ENCODE measurements around the gene OR52B6. TPM values are rescaled to one million over a fixed set of nuclear protein-coding genes. Genes with fewer than 3 reads are reported as not detected.

Gene OR52B6
- total RNA-seq, 2 experiments from 2014 or later, result not detected

DNA sequence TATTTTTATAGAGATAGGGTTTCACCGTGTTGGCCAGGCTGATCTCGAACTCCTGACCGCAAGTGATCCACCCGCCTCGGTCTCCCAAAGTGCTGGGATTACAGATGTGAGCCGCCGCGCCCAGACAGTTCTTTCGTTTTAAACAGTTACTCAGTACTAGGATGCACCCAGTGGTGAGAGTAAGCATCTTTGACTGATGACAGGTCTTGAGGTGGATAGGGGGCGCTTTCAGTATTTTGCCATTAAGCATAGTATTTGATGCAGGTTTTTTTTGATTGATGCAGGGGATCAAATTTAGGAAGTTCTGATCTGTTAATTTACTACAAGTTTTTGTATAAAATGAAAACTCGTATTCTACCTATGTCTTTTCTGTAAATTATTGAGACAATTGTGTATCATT lies 30.9 kb downstream of the OR52B6 start:
- H3K27me3 Mint-ChIP-seq, result no peaks in the 10 kb centered on the region

DNA sequence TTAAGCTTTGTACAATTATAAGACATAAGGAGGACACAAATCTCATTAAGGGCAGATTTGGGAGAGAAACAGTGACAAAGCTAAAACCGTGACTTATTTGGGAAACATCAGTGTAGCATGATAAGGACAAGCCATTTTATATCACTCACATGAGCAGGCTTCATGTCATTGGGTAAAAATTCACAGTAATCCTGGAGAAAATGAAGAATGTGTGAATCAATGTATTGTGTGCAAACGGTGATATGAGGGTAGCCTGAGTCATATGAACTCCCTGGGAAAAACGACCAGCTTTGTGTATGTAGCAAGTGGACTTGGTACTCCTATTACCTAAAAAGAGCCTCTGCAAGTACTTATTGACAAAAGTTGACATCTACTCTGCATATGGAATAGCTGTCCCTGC lies 38.1 kb downstream of the OR52B6 start:
- no peak for DNase-seq
- Mint-ChIP-seq H3K36me3 (peaks cover 2% of the 10 kb centered on the region), H3K4me3 (no peak overlapping the region), H3K4me1 (peaks cover 3% of the 10 kb centered on the region), H3K9me3 (no peaks in the 10 kb centered on the region), H3K27me3 (no peaks in the 10 kb centered on the region), H3K27ac (no peak overlapping the region)

More for the DNA sequence above, 30.9 kb downstream of the OR52B6 start:
- H3K9me3 Mint-ChIP-seq, result no peaks in the 10 kb centered on the region
- DNase-seq, result no peak
- no peaks in the 10 kb centered on the region for H3K36me3 Mint-ChIP-seq
- H3K4me1 Mint-ChIP-seq, result no peaks in the 10 kb centered on the region
- no peak overlapping the region for H3K4me3 Mint-ChIP-seq
- no peak overlapping the region for H3K27ac Mint-ChIP-seq

DNA sequence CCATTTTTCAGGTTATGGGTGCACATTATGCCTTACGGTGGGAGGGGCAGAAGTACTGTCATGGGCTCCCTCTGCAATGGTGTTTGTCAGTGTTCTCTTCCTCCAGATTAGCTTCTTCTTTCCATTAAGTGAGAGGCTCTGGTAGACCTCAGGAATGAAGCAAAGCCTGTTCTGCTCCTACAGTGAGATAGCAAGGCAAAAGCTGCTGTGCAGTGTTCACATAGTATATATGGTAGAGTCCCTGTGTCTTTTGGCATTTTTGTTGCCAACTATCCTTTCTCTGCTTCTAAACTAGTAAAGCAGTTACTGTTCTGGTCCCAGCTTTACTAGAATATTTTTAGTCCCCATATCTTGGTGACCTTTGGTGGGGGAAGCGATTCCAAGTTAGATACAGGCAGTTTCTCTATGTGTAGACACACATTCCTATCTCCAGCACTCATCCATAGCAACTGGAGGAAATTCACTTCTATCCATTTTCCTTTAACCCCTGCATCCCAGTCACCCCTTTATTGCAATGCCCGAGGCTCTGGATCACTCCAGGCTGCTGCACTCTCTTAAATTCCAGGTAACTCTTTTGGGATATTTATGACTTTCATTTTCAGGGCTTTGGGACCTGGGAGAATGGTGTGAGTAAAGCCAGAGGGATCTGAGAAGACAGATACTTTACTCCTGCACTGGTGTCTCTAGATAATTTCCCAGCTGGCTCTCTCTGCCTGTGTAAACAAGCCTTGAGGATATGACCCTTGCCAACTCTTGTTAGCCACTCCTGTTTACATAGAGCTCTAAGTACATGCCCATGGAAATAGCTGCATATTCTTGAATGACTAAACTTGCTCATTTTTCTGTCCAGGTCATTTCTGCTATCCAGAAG lies 40.2 kb downstream of the OR52B6 start:
- H3K4me1 Mint-ChIP-seq, result peaks cover 12% of the 10 kb centered on the region
- H3K36me3 Mint-ChIP-seq, result peaks cover 2% of the 10 kb centered on the region
- H3K27me3 Mint-ChIP-seq, result no peaks in the 10 kb centered on the region
- no peak overlapping the region for H3K27ac Mint-ChIP-seq
- no peak overlapping the region for H3K4me3 Mint-ChIP-seq
- DNase-seq, result no peak
- H3K9me3 Mint-ChIP-seq, result no peaks in the 10 kb centered on the region

DNA sequence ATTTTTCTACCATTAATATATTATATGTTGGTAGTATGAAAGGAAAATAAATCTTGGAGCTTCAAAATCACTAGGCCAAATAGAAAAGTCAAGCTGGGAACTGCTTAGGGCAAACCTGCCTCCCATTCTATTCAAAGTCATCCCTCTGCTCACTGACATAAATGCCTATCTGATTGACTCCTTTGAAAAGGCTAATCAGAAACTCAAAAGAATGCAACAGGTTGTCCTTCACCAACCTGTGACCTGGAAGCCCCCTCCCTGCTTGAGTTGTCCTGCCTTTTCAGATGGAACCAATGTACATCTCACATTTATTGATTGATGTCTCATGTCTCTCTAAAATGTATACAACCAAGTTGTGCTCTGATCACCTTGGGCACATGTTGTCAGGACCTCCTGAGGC lies 40.9 kb downstream of the OR52B6 start:
- Mint-ChIP-seq H3K4me1 (peaks cover 19% of the 10 kb centered on the region), H3K36me3 (peaks cover 5% of the 10 kb centered on the region), H3K9me3 (no peaks in the 10 kb centered on the region), H3K27ac (no peak overlapping the region), H3K27me3 (no peaks in the 10 kb centered on the region), H3K4me3 (no peak overlapping the region)
- no peak for DNase-seq

DNA sequence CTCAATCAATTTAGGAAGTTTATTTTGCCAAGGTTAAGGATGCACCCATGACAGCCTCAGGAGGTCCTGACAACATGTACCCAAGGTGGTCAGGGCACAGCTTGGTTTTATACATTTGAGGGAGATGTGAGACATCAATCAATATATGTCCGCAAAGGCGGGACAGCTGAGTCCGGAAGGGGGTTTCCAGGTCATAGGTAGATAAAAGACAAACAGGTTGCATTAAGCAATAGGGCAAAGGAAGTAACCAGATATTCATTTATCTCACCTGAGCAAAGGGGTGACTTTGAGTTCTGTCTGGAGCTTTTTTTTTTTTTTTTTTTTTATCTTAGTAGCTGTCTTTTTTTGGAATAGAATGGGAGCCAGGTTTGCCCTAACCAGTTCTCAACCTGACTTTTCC lies 42.1 kb downstream of the OR52B6 start:
- DNase-seq, result no peak
- Mint-ChIP-seq H3K9me3 (no peaks in the 10 kb centered on the region), H3K36me3 (peaks cover 8% of the 10 kb centered on the region), H3K27ac (no peak overlapping the region), H3K4me3 (no peak overlapping the region), H3K27me3 (no peaks in the 10 kb centered on the region), H3K4me1 (peaks cover 31% of the 10 kb centered on the region)

DNA sequence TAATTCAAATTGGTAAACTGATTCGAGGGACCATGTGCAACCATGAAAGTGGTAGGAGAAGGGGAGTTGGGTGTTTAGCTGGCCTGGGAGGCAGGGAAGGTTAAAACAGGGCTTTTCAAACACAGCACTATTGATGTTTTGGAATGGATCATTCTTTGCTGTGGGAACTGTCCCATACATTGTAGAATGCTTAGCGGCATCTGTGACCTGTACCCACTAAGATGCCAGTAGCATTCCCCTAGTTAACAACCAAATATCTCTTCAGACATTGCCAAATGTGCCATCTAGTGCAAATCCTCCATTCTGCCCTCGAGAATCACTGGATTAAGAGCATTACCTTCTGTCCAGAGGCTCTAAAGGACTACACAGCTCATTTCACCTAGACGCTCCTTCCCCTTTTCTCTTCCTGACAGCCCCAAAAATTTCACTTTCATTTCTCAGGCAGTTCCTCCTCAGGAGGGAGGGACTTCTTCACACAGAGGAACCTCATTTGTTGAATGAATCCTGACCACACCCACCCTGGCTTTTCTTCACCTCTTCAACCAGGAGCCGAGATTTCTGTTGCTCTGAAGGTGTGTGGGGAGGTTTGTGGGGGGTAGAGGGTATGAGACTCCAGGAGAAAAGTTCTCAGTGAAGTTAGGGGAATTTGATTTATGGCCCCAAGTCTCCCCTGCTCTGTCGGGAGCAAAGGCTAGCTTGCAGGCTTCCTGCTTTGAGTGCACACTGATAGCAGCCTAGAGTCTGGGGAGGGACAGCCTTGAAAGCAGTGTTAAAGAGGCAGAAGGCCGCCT lies 44.0 kb downstream of the OR52B6 start, which contains the start of gene TRIM34:
TRIM34 (plus strand) TSS at position 513 of the 791 bp plus-strand sequence. CDS start 7,331 bp downstream, outside the sequence.
- H3K27me3 Mint-ChIP-seq, result no peaks in the 10 kb centered on the region
- DNase-seq, result peak; percentile 52
- H3K4me1 Mint-ChIP-seq, result peaks cover 35% of the 10 kb centered on the region
- peak within 1 kb of the TSS; percentile 95 for H3K27ac Mint-ChIP-seq
- H3K9me3 Mint-ChIP-seq, result peaks cover 6% of the 10 kb centered on the region
- peak within 1 kb of the TSS; percentile 94 for H3K4me3 Mint-ChIP-seq
- H3K36me3 Mint-ChIP-seq, result peaks cover 13% of the 10 kb centered on the region

DNA sequence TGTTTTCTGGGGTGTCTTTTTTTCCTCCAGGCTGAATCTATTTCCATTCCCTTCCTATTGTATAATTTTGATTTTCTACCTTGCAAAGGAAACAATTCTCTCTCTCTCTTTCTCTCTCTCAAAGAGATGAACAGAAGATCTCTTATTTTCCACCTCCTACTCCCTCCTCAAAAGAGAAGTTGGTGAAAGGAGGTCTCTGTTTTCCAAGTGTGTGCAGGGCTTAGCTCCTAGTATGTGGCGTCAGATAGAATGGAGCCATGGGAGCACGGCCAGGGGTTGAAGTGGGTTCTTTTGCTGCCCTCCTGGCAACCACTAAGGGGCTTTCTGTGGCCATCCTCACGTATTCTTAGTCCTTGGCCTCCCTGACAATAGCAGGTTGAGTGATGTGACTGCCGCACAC lies 44.6 kb downstream of the OR52B6 start:
- Mint-ChIP-seq H3K27ac (peak overlapping the region; percentile 95), H3K36me3 (peaks cover 15% of the 10 kb centered on the region), H3K9me3 (peaks cover 6% of the 10 kb centered on the region), H3K4me3 (peak overlapping the region; percentile 94), H3K27me3 (no peaks in the 10 kb centered on the region), H3K4me1 (peaks cover 35% of the 10 kb centered on the region)
- DNase-seq, result no peak

DNA sequence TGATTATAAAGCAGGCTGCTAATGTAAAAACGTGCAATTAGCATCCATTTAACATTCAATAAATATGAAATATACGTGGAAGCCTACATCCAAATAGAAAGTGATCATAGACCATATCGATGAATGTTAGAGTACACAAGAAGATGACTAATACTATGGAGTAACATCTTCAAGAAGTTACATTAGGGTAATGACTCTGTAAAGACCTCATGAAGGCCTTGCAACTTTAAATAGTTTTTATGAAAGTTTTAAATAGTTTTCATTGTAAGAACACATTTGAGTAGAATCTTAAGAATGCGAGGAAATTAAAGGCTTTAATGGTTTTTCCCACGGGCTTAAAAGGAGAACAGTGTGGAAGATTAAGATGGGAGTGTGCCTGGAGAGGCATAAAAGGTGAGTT lies 45.5 kb downstream of the OR52B6 start:
- Mint-ChIP-seq H3K9me3 (peaks cover 6% of the 10 kb centered on the region), H3K27me3 (no peaks in the 10 kb centered on the region), H3K4me1 (peaks cover 39% of the 10 kb centered on the region), H3K4me3 (peak overlapping the region; percentile 94), H3K27ac (peak overlapping the region; percentile 95), H3K36me3 (peaks cover 20% of the 10 kb centered on the region)
- DNase-seq, result no peak

DNA sequence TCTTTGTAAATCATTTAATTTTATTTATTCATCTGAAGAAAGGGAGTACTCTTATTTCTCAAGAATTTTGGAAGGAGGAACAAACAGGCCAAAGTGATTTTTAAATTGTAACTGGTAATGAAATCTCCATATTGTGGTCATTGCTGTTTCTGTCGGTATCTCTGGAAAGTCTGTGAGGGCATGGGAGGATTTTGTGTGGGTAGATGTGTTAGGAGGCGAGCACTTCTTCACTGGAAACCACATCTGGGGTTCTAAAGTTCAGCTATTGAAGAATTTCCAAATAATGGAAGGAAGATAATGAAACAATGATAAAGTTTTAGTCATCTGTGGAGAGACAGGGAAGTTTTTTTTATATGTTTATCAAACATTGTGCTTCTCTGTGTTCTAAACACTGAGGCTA lies 50.7 kb downstream of the OR52B6 start:
- Mint-ChIP-seq H3K27ac (peak overlapping the region; percentile 38), H3K4me1 (peaks cover 34% of the 10 kb centered on the region), H3K36me3 (peaks cover 19% of the 10 kb centered on the region), H3K4me3 (no peak overlapping the region), H3K9me3 (peaks cover 6% of the 10 kb centered on the region), H3K27me3 (no peaks in the 10 kb centered on the region)
- no peak for DNase-seq

Other genes starting within 250 kb of the OR52B6 start
- not detected for gene OR51B5, start 237.4 kb upstream of the OR52B6 start, total RNA-seq
- gene OR51B6, start 229.4 kb upstream of the OR52B6 start, total RNA-seq, result not detected
- not detected for gene OR51M1, start 197.1 kb upstream of the OR52B6 start, total RNA-seq
- gene OR51Q1, start 158.8 kb upstream of the OR52B6 start, total RNA-seq, result not detected
- gene OR51I1, start 139.4 kb upstream of the OR52B6 start, total RNA-seq, result not detected
- not detected for gene OR51I2, start 131.6 kb upstream of the OR52B6 start, total RNA-seq
- gene OR52D1, start 92.2 kb upstream of the OR52B6 start, total RNA-seq, result not detected
- gene UBQLN3, start 70.9 kb upstream of the OR52B6 start, total RNA-seq, result not detected
- under 1 TPM in 1 of 2 experiments, not detected in 1; 0.19 TPM for gene UBQLNL, start 64.2 kb upstream of the OR52B6 start, total RNA-seq
- gene OR52H1, start 32.3 kb upstream of the OR52B6 start, total RNA-seq, result not detected
- 1 to 10 TPM in 1 of 2 experiments, under 1 TPM in 1; 0.89 to 1.4 TPM for gene TRIM6, start 15.8 kb downstream of the OR52B6 start, total RNA-seq
- 1 to 10 TPM; 6.1 to 7.8 TPM for gene TRIM34, start 44.1 kb downstream of the OR52B6 start, total RNA-seq
- gene TRIM5, start 104.2 kb downstream of the OR52B6 start, total RNA-seq, result 10 to 100 TPM; 18.7 to 20.3 TPM
- 100 to 1,000 TPM; 141 to 143 TPM for gene TRIM22, start 108.9 kb downstream of the OR52B6 start, total RNA-seq
- under 1 TPM; 0.10 to 0.16 TPM for gene OR56B1, start 155.6 kb downstream of the OR52B6 start, total RNA-seq
- under 1 TPM; 0.35 to 0.40 TPM for gene OR52N4, start 173.4 kb downstream of the OR52B6 start, total RNA-seq
- gene OR52N5, start 202.5 kb downstream of the OR52B6 start, total RNA-seq, result not detected
- gene OR52N1, start 210.4 kb downstream of the OR52B6 start, total RNA-seq, result not detected
- gene OR52N2, start 228.0 kb downstream of the OR52B6 start, total RNA-seq, result not detected